Astrocyte (in vitro differentiated cells and primary cell): ENCODE data around the gene METRN.

Experiments used
- EZH2 ChIP-seq: IDR thresholded peaks from 2 replicates; pipeline ENCODE4 v1.6.1; 2012; ENCODE audit warnings: mild to moderate bottlenecking, low read length, inconsistent platforms; ENCODE audit not compliant: insufficient read depth
- TF ChIP-seq, protein P1 (sequence below): IDR thresholded peaks from 2 replicates; pipeline ENCODE4 v1.5.1; 2011; ENCODE audit warnings: low read depth, mild to moderate bottlenecking, inconsistent platforms, low read length, moderate library complexity; ENCODE audit not compliant: insufficient read depth

GRCh38 chr16:766008-766819, 51.3 kb downstream of the METRN start:
- TF ChIP-seq EZH2: no peak
- TF ChIP-seq, protein P1, sequence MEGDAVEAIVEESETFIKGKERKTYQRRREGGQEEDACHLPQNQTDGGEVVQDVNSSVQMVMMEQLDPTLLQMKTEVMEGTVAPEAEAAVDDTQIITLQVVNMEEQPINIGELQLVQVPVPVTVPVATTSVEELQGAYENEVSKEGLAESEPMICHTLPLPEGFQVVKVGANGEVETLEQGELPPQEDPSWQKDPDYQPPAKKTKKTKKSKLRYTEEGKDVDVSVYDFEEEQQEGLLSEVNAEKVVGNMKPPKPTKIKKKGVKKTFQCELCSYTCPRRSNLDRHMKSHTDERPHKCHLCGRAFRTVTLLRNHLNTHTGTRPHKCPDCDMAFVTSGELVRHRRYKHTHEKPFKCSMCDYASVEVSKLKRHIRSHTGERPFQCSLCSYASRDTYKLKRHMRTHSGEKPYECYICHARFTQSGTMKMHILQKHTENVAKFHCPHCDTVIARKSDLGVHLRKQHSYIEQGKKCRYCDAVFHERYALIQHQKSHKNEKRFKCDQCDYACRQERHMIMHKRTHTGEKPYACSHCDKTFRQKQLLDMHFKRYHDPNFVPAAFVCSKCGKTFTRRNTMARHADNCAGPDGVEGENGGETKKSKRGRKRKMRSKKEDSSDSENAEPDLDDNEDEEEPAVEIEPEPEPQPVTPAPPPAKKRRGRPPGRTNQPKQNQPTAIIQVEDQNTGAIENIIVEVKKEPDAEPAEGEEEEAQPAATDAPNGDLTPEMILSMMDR: no peak
